ENCODE data around the gene HMGCLL1. TPM values are rescaled to one million over a fixed set of nuclear protein-coding genes. Genes with fewer than 3 reads are reported as not detected.

The HMGCLL1 gene
- total RNA-seq, 3 donors from 2014 or later, result 0.27 to 1.0 (median 0.46) TPM

- Histone ChIP-seq H3K4me3 (no peak overlapping the region), H3K4me1 (ENCODE audit: low read depth) (no peaks in the 10 kb centered on the region), H3K9me3 (no peaks in the 10 kb centered on the region), H3K36me3 (ENCODE audit: low read depth) (no peaks in the 10 kb centered on the region)
- ATAC-seq (no peak), DNase-seq (no peak)
- TF ChIP-seq CTCF (IDR thresholded peaks at IDR 0.05), result no peak
- intact Hi-C loops (cut with DNase I, micrococcal nuclease), result no loop called here
These were observed 21.8 kb downstream of the HMGCLL1 start for GRCh38 chr6:55557146-55557545.

GRCh38 chr6:55545791-55546190, 33.2 kb downstream of the HMGCLL1 start:
- Histone ChIP-seq H3K4me3 (no peak overlapping the region), H3K4me1 (ENCODE audit: low read depth) (no peaks in the 10 kb centered on the region), H3K36me3 (ENCODE audit: low read depth) (no peaks in the 10 kb centered on the region), H3K9me3 (no peaks in the 10 kb centered on the region)
- intact Hi-C loops (cut with DNase I, micrococcal nuclease), result no loop called here
- TF ChIP-seq CTCF (IDR thresholded peaks at IDR 0.05), result no peak
- no peak for DNase-seq
- ATAC-seq, result no peak

- Histone ChIP-seq H3K36me3 (ENCODE audit: low read depth) (no peaks in the 10 kb centered on the region), H3K4me1 (ENCODE audit: low read depth) (no peaks in the 10 kb centered on the region), H3K4me3 (no peak overlapping the region), H3K9me3 (no peaks in the 10 kb centered on the region)
- intact Hi-C loops (cut with DNase I, micrococcal nuclease), result no loop called here
- TF ChIP-seq CTCF (IDR thresholded peaks at IDR 0.05), result no peak
- no peak for ATAC-seq
- DNase-seq, result no peak
These were observed 35.2 kb downstream of the HMGCLL1 start for GRCh38 chr6:55543633-55544309.

GRCh38 chr6:55541024-55541423, 38.0 kb downstream of the HMGCLL1 start:
- no peak for DNase-seq
- H3K36me3 ChIP-seq (ENCODE audit: low read depth), result no peaks in the 10 kb centered on the region
- H3K4me1 ChIP-seq (ENCODE audit: low read depth), result no peaks in the 10 kb centered on the region
- TF ChIP-seq CTCF (IDR thresholded peaks at IDR 0.05), result no peak
- no peaks in the 10 kb centered on the region for H3K9me3 ChIP-seq
- intact Hi-C loops (cut with DNase I, micrococcal nuclease), result no loop called here
- ATAC-seq, result no peak
- H3K4me3 ChIP-seq, result no peak overlapping the region

- Histone ChIP-seq H3K4me1 (ENCODE audit: low read depth) (no peaks in the 10 kb centered on the region), H3K4me3 (no peak overlapping the region), H3K9me3 (no peaks in the 10 kb centered on the region), H3K36me3 (ENCODE audit: low read depth) (no peaks in the 10 kb centered on the region)
- DNase-seq (no peak), ATAC-seq (no peak)
- no peak for TF ChIP-seq CTCF (IDR thresholded peaks at IDR 0.05)
- intact Hi-C loops (cut with DNase I, micrococcal nuclease), result no loop called here
These were observed 42.5 kb downstream of the HMGCLL1 start for GRCh38 chr6:55536391-55536956.

All from mucosa of descending colon (tissue), 3 donors.